ENCODE measurements around the gene SPRED1.

SPRED1 gene

DNA sequence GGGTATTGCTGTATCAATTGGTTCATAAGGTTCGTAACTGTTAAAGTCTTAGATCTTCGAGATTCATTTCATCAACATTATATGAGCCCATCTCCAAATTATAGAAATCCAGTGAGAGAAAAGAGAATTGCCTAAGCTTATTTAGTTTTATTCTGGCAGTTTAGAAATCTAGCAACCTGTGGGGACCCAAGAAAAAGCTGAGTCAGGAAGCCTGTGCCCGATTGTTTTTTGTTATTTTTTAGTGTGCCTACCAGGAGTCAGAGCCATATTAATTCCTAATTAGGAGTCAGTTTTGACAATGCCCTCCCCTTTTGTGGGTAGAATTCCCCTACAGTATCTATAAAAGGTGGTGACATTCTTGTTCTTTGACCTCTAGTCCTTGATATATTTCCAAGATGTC lies 59.6 kb downstream of the SPRED1 start:
- no peak overlapping the region for H3K27ac ChIP-seq (ENCODE audit: low read length)

GRCh38 chr15:38316311-38316710 lies 63.7 kb downstream of the SPRED1 start:
- Histone ChIP-seq H3K4me1 (ENCODE audit: control insufficient read depth, insufficient read depth, low read length) (no peaks in the 10 kb centered on the region), H3K27ac (ENCODE audit: low read length) (no peak overlapping the region), H3K36me3 (ENCODE audit: control insufficient read depth in 2 of 2, insufficient read depth in 2 of 2, low read length in 2 of 2) (no peaks in the 10 kb centered on the region), H3K9ac (ENCODE audit: low read length in 2 of 2) (no peak overlapping the region), H3K9me3 (ENCODE audit: control insufficient read depth in 2 of 2, low read length in 2 of 2) (no peaks in the 10 kb centered on the region), H3K27me3 (ENCODE audit: control insufficient read depth in 1 of 2, insufficient read depth in 2 of 2, low read length in 2 of 2) (no peaks in the 10 kb centered on the region), H3K4me3 (ENCODE audit: low read length in 2 of 2) (no peak overlapping the region)

More for the DNA sequence above, 59.6 kb downstream of the SPRED1 start:
- H3K4me1 ChIP-seq (ENCODE audit: control insufficient read depth, insufficient read depth, low read length): no peaks in the 10 kb centered on the region
- H3K27me3 ChIP-seq (ENCODE audit: control insufficient read depth in 1 of 2, insufficient read depth in 2 of 2, low read length in 2 of 2): no peaks in the 10 kb centered on the region
- no peak overlapping the region for H3K9ac ChIP-seq (ENCODE audit: low read length in 2 of 2)
- H3K36me3 ChIP-seq (ENCODE audit: control insufficient read depth in 2 of 2, insufficient read depth in 2 of 2, low read length in 2 of 2): no peaks in the 10 kb centered on the region
- H3K9me3 ChIP-seq (ENCODE audit: control insufficient read depth in 2 of 2, low read length in 2 of 2): no peaks in the 10 kb centered on the region
- no peak overlapping the region for H3K4me3 ChIP-seq (ENCODE audit: low read length in 2 of 2)

DNA sequence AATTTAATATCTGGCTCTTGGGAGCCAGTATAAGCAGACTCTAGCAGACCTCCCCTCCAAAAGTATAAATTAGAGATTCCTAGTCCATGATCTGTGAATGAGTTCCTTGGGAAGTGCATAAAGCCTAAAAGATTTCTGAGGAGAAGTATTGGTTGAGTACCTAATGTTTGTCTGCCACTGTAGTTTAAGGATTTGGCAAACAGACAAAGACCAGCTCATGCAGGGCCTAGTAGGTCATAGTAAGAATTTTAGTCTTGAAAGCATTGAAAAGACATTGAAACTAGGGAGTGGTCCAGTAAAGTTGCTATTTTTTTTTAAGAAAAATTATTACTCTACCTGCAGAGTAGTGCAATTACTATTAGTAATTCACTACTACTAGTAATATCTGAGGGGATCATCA lies 67.5 kb downstream of the SPRED1 start:
- H3K4me3 ChIP-seq (ENCODE audit: low read length in 2 of 2): no peak overlapping the region
- no peaks in the 10 kb centered on the region for H3K4me1 ChIP-seq (ENCODE audit: control insufficient read depth, insufficient read depth, low read length)
- H3K9me3 ChIP-seq (ENCODE audit: control insufficient read depth in 2 of 2, low read length in 2 of 2): no peaks in the 10 kb centered on the region
- no peak overlapping the region for H3K9ac ChIP-seq (ENCODE audit: low read length in 2 of 2)
- no peak overlapping the region for H3K27ac ChIP-seq (ENCODE audit: low read length)
- no peaks in the 10 kb centered on the region for H3K27me3 ChIP-seq (ENCODE audit: control insufficient read depth in 1 of 2, insufficient read depth in 2 of 2, low read length in 2 of 2)
- no peaks in the 10 kb centered on the region for H3K36me3 ChIP-seq (ENCODE audit: control insufficient read depth in 2 of 2, insufficient read depth in 2 of 2, low read length in 2 of 2)

- Histone ChIP-seq H3K9ac (ENCODE audit: low read length in 2 of 2) (no peak overlapping the region), H3K4me3 (ENCODE audit: low read length in 2 of 2) (no peak overlapping the region), H3K36me3 (ENCODE audit: control insufficient read depth in 2 of 2, insufficient read depth in 2 of 2, low read length in 2 of 2) (peaks cover 0 to 3% of the 10 kb centered on the region in 2 donors), H3K27me3 (ENCODE audit: control insufficient read depth in 1 of 2, insufficient read depth in 2 of 2, low read length in 2 of 2) (no peaks in the 10 kb centered on the region), H3K9me3 (ENCODE audit: control insufficient read depth in 2 of 2, low read length in 2 of 2) (no peaks in the 10 kb centered on the region), H3K27ac (ENCODE audit: low read length) (no peak overlapping the region), H3K4me1 (ENCODE audit: control insufficient read depth, insufficient read depth, low read length) (no peaks in the 10 kb centered on the region)
Observed at GRCh38 chr15:38320866-38321265, 68.2 kb downstream of the SPRED1 start.

DNA sequence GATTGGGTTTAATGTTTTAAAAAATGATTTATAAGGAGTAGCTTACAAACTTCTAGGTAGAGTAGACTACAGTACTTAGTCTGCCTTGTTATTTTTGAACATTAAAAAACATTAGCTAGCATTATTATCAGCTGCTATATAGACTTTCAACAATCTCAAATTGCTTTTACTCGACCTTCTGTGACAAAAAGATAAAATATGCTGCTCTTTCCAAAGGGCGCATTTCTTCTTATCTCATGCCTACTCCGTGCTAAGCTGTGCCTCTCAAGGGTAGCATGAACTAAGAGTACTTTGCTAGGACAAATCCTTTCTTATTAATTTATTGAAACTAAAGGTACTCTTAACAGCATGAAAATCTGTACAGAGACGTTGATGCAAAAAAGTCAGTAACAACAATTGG lies 71.3 kb downstream of the SPRED1 start:
- Histone ChIP-seq H3K4me1 (ENCODE audit: control insufficient read depth, insufficient read depth, low read length) (no peaks in the 10 kb centered on the region), H3K9ac (ENCODE audit: low read length in 2 of 2) (no peak overlapping the region), H3K36me3 (ENCODE audit: control insufficient read depth in 2 of 2, insufficient read depth in 2 of 2, low read length in 2 of 2) (peaks cover 4 to 8% of the 10 kb centered on the region in 2 donors), H3K27ac (ENCODE audit: low read length) (no peak overlapping the region), H3K27me3 (ENCODE audit: control insufficient read depth in 1 of 2, insufficient read depth in 2 of 2, low read length in 2 of 2) (no peaks in the 10 kb centered on the region), H3K9me3 (ENCODE audit: control insufficient read depth in 2 of 2, low read length in 2 of 2) (no peaks in the 10 kb centered on the region), H3K4me3 (ENCODE audit: low read length in 2 of 2) (no peak overlapping the region)

DNA sequence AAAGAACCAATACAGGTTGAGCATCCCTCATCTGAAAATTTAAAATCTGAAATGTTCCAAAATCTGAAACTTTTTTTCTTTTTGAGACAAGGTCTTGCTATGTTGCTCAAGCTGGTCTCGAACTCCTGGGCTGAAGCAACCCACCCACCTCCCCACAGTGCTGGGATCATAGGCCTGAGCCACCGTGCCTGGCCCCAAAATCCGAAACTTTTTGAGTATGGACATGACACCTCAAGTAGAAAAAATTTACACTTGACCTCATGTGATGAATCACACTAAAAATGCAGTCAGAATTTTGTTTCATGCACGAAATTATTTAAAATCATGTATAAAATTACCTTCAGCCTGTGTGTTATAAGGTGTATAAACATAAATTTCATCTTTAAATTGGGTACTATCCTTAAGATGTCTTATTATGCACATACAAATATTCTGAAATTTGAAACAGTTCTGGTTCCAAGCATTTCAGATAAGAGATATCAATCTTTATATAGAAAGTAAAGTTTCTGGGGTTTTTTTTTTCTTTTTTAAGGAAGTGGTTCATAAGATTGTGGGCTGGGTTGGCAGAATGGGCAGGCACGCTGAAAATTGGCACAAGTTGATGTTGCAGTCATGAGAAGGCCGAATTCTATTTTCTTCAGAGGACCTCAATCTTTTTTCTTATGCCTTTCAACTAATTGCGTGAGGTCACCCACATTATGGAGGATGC lies 72.5 kb downstream of the SPRED1 start:
- Histone ChIP-seq H3K9ac (ENCODE audit: low read length in 2 of 2) (no peak overlapping the region), H3K27ac (ENCODE audit: low read length) (no peak overlapping the region), H3K4me3 (ENCODE audit: low read length in 2 of 2) (no peak overlapping the region), H3K36me3 (ENCODE audit: control insufficient read depth in 2 of 2, insufficient read depth in 2 of 2, low read length in 2 of 2) (peaks cover 4 to 8% of the 10 kb centered on the region in 2 donors), H3K27me3 (ENCODE audit: control insufficient read depth in 1 of 2, insufficient read depth in 2 of 2, low read length in 2 of 2) (no peaks in the 10 kb centered on the region), H3K9me3 (ENCODE audit: control insufficient read depth in 2 of 2, low read length in 2 of 2) (no peaks in the 10 kb centered on the region), H3K4me1 (ENCODE audit: control insufficient read depth, insufficient read depth, low read length) (no peaks in the 10 kb centered on the region)

GRCh38 chr15:38325648-38325990 lies 73.0 kb downstream of the SPRED1 start:
- H3K4me1 ChIP-seq (ENCODE audit: control insufficient read depth, insufficient read depth, low read length): no peaks in the 10 kb centered on the region
- H3K27ac ChIP-seq (ENCODE audit: low read length): no peak overlapping the region
- H3K27me3 ChIP-seq (ENCODE audit: control insufficient read depth in 1 of 2, insufficient read depth in 2 of 2, low read length in 2 of 2): no peaks in the 10 kb centered on the region
- peaks cover 4 to 8% of the 10 kb centered on the region in 2 donors for H3K36me3 ChIP-seq (ENCODE audit: control insufficient read depth in 2 of 2, insufficient read depth in 2 of 2, low read length in 2 of 2)
- no peak overlapping the region for H3K4me3 ChIP-seq (ENCODE audit: low read length in 2 of 2)
- no peak overlapping the region for H3K9ac ChIP-seq (ENCODE audit: low read length in 2 of 2)
- no peaks in the 10 kb centered on the region for H3K9me3 ChIP-seq (ENCODE audit: control insufficient read depth in 2 of 2, low read length in 2 of 2)

GRCh38 chr15:38332711-38333110 lies 80.1 kb downstream of the SPRED1 start:
- Histone ChIP-seq H3K27ac (ENCODE audit: low read length) (no peak overlapping the region), H3K9me3 (ENCODE audit: control insufficient read depth in 2 of 2, low read length in 2 of 2) (no peaks in the 10 kb centered on the region), H3K9ac (ENCODE audit: low read length in 2 of 2) (no peak overlapping the region), H3K36me3 (ENCODE audit: control insufficient read depth in 2 of 2, insufficient read depth in 2 of 2, low read length in 2 of 2) (no peaks in the 10 kb centered on the region), H3K4me3 (ENCODE audit: low read length in 2 of 2) (no peak overlapping the region), H3K27me3 (ENCODE audit: control insufficient read depth in 1 of 2, insufficient read depth in 2 of 2, low read length in 2 of 2) (no peaks in the 10 kb centered on the region), H3K4me1 (ENCODE audit: control insufficient read depth, insufficient read depth, low read length) (no peaks in the 10 kb centered on the region)

DNA sequence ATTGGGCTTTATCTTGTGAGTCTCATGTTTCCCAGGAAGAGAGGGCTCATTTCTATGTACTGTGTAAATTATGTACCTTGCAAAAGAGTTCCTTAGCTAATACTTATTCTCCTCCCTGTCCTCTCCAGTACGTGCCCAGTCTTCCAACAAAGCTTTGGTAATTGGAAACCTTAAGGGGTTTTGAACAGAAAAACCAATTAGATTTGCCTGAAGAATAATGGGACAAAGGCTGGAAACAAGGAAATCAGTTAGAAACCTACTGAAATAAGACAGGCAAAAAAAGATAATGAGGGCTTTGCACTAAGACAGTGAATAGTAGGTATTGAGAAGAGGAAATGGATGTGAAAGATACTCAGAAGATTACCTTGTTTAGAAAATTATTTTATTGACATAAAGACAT lies 82.5 kb downstream of the SPRED1 start:
- Histone ChIP-seq H3K4me1 (ENCODE audit: control insufficient read depth, insufficient read depth, low read length) (no peaks in the 10 kb centered on the region), H3K4me3 (ENCODE audit: low read length in 2 of 2) (no peak overlapping the region), H3K36me3 (ENCODE audit: control insufficient read depth in 2 of 2, insufficient read depth in 2 of 2, low read length in 2 of 2) (no peaks in the 10 kb centered on the region), H3K9ac (ENCODE audit: low read length in 2 of 2) (no peak overlapping the region), H3K9me3 (ENCODE audit: control insufficient read depth in 2 of 2, low read length in 2 of 2) (no peaks in the 10 kb centered on the region), H3K27me3 (ENCODE audit: control insufficient read depth in 1 of 2, insufficient read depth in 2 of 2, low read length in 2 of 2) (no peaks in the 10 kb centered on the region), H3K27ac (ENCODE audit: low read length) (no peak overlapping the region)

DNA sequence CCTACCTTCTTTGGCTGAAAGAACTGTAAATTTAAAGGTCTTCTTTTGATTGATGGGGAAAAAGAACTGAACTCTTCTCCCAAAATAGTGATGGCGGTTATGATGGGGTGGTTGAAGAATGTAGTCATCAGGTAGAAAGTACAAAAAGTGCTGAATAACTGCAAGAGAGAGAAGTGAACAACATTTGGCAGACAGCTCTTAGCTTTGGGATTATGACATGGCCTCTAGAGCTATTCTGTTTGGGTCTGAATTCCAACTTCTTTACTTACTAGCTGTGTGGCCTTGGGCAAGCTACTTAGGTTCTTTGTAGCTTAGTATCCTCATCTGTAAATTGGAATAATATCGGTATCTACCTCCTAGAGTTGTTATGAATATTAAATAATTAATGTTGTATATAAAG lies 91.7 kb downstream of the SPRED1 start:
- H3K9me3 ChIP-seq (ENCODE audit: control insufficient read depth in 2 of 2, low read length in 2 of 2): no peaks in the 10 kb centered on the region
- no peaks in the 10 kb centered on the region for H3K36me3 ChIP-seq (ENCODE audit: control insufficient read depth in 2 of 2, insufficient read depth in 2 of 2, low read length in 2 of 2)
- no peaks in the 10 kb centered on the region for H3K4me1 ChIP-seq (ENCODE audit: control insufficient read depth, insufficient read depth, low read length)
- no peak overlapping the region for H3K27ac ChIP-seq (ENCODE audit: low read length)
- no peaks in the 10 kb centered on the region for H3K27me3 ChIP-seq (ENCODE audit: control insufficient read depth in 1 of 2, insufficient read depth in 2 of 2, low read length in 2 of 2)
- no peak overlapping the region for H3K4me3 ChIP-seq (ENCODE audit: low read length in 2 of 2)
- no peak overlapping the region for H3K9ac ChIP-seq (ENCODE audit: low read length in 2 of 2)

- no peak overlapping the region for H3K27ac ChIP-seq (ENCODE audit: low read length)
- H3K27me3 ChIP-seq (ENCODE audit: control insufficient read depth in 1 of 2, insufficient read depth in 2 of 2, low read length in 2 of 2): no peaks in the 10 kb centered on the region
- H3K36me3 ChIP-seq (ENCODE audit: control insufficient read depth in 2 of 2, insufficient read depth in 2 of 2, low read length in 2 of 2): peaks cover 0 to 7% of the 10 kb centered on the region in 2 donors
- no peaks in the 10 kb centered on the region for H3K9me3 ChIP-seq (ENCODE audit: control insufficient read depth in 2 of 2, low read length in 2 of 2)
- H3K9ac ChIP-seq (ENCODE audit: low read length in 2 of 2): no peak overlapping the region
- H3K4me1 ChIP-seq (ENCODE audit: control insufficient read depth, insufficient read depth, low read length): no peaks in the 10 kb centered on the region
- no peak overlapping the region for H3K4me3 ChIP-seq (ENCODE audit: low read length in 2 of 2)
Observed at GRCh38 chr15:38349251-38349650, 96.6 kb downstream of the SPRED1 start.

Measured in stomach smooth muscle (tissue), 2 donors.